HG03521 (cell line): ENCODE results near the gene SFXN1.
"Not testable (repeated sequence)": the region's sequence is repeated elsewhere in the genome, so short reads cannot be mapped to it uniquely, and the experiment has no call there.

ENCODE experiments used
- ATAC-seq: cut with Tn5 transposase; IDR thresholded peaks from one replicate; pipeline ENCODE4 v1.9.1; 2021; ENCODE audit warnings: mild to moderate bottlenecking, moderate library complexity; ENCODE audit not compliant: unreplicated experiment

The SFXN1 gene

DNA sequence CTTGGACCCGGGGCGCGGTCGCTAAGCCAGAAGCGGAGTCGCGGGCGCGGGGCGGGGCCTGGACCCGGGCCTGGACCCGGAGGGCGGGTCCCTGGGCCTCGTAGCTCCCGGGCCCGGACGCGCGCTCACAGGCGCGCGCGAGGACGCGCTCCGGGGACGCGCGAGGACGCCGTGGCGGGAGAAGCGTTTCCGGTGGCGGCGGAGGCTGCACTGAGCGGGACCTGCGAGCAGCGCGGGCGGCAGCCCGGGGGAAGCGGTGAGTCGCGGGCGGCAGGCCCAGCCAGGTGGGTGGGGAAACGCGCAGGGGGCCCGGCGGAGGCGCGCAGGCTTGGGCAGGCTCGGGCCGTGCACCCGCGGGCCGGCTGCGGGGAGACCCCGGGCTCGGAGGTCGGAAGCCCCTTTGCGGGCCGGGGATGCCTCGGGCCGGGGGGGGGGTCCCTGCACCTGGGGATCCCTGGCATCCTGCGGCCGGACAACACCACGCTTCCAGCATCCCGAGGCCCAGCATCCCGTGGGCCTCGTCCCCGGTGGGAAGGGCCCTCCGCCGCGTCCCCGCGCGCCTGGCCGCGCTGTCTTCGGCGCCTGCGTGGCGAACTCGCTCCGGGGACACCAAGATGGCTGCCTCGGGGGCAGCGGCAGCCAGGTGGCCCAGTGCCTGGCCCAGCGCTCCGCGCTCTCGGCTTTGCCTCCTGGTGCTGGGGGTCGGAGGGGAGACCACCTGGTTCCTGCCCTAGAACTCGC lies at the start of gene SFXN1:
SFXN1 (plus strand) TSS at position 177 of the 741 bp plus-strand sequence. CDS start 13,544 bp downstream, outside the sequence.
- peak; percentile 91 for ATAC-seq

DNA sequence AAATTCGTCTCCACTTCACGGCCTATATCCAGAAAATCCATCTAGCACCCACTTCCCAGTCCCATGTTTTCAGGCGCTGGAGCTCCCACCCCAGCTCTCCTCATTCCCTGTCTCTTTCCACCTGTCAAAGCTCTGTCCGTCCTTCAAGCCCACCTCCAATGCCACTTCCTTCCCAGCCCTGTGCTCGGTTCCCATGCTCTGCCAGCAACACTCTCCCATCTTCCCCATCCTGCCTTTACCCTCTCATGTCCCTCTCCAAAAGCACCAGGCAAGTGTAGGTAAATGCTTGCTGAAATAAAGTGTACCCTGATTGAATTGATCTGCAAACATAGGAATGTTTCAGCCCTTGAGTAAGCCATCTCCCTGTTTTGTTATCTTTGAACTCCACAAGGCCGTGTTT lies 43.6 kb upstream of the SFXN1 start:
- no peak for ATAC-seq

- no peak for ATAC-seq
These were observed 42.0 kb upstream of the SFXN1 start for GRCh38 chr5:175436359-175436758.

GRCh38 chr5:175438234-175438857 lies 40.0 kb upstream of the SFXN1 start:
- no peak for ATAC-seq

GRCh38 chr5:175443514-175444059 lies 34.8 kb upstream of the SFXN1 start:
- ATAC-seq, result no peak

- ATAC-seq, result peak; percentile 56
These were observed 34.1 kb upstream of the SFXN1 start, which contains the start of gene DRD1 for GRCh38 chr5:175444060-175444904. TSS of gene DRD1 (minus strand) at chr5:175444182. CDS start at chr5:175443099, 1,083 bp downstream.

DNA sequence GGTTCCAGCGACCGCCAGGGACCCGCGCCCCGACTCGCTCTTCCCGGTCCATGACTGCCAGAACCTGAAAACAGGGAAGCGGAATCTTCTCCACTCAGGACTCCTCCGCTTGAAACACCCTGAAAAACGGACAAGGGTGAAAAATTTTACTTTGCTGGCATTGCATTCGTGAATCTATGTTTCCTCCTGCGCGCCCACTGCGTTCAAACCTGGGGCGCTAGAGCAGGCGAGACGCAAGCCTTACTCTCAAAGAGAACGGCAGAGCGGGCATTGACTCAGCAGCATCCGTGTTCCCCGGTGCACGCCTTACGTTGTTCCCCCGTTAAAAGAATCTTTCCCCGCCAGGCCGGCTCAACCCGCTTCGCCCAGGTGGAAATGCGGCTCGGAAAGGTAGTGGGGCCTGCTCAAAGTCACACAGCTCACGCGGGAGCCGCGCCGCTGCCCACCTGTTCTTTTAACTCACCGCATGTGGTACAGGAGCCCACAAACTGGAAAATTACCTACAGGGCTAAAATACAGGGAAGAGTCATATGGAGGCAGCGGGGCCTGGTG lies 33.4 kb upstream of the SFXN1 start:
- no peak for ATAC-seq

GRCh38 chr5:175446378-175446777 lies 32.0 kb upstream of the SFXN1 start:
- ATAC-seq, result not testable (repeated sequence)

- ATAC-seq, result no peak
These were observed 30.8 kb upstream of the SFXN1 start for GRCh38 chr5:175447571-175447970.

GRCh38 chr5:175448276-175448675 lies 30.1 kb upstream of the SFXN1 start:
- ATAC-seq, result no peak

GRCh38 chr5:175452166-175452565 lies 26.2 kb upstream of the SFXN1 start:
- ATAC-seq, result no peak

DNA sequence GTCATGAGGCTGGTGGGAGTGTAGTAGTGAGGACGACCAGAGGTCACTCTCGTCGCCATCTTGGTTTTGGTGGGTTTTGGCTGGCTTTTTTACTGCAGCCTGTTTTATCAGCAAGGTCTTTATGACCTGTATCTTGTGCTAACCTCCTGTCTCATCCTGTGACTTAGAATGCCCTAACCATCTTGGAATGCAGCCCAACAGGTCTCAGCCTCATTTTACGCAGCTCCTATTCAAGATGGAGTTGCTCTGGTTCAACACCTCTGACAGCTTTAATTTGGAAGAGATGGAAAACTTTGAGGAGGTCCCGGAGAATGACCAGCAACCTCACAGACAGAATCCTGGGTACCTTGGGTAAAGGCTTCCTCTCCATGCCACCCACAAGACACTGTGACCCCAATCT lies 24.0 kb upstream of the SFXN1 start:
- not testable (repeated sequence) for ATAC-seq

GRCh38 chr5:175456105-175456742 lies 22.1 kb upstream of the SFXN1 start:
- ATAC-seq, result no peak

GRCh38 chr5:175457466-175457865 lies 20.9 kb upstream of the SFXN1 start:
- peak; percentile 83 for ATAC-seq

DNA sequence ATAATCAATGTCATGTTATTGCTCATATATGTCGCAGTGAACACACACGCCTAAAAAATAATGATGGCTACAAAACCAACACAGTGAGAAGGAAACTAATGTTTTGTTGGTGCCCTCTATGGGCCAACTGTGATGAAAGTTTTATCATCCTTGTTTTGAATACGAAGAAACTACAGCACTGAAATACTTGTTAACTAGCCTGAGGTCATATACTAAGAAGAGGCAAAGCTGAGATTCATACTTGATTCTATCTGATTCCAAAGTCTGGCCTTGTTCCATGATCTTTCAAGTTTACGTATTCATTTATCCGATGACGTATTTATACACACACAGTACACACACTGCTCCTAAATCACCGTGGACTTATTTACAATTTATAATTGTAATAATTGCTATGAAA lies 18.2 kb upstream of the SFXN1 start:
- ATAC-seq, result no peak

- ATAC-seq, result no peak
These were observed 17.8 kb upstream of the SFXN1 start for GRCh38 chr5:175460552-175460951.

- ATAC-seq, result no peak
These were observed 17.0 kb upstream of the SFXN1 start for GRCh38 chr5:175461370-175461769.

- no peak for ATAC-seq
These were observed 14.7 kb upstream of the SFXN1 start for GRCh38 chr5:175463641-175464040.

- ATAC-seq, result peak; percentile 96
These were observed 14.1 kb upstream of the SFXN1 start for GRCh38 chr5:175464074-175464941.

DNA sequence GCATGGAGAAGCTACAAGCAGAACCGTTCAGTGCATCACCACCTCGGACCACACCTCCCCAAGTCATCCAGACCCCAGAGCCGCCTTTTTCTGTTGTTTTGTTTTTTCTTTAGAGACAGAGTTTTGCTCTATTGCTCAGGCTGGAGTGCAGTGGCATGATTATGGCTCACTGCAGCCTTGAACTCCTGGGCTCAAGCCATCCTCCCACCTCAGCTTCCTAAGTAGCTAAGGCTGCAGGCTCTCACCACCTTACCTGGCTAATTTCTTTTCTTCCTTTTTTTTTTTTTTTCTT lies 13.5 kb upstream of the SFXN1 start:
- no peak for ATAC-seq
